HG03025 (cell line): ENCODE results near the gene TPRKB.
"Not testable (repeated sequence)": the region's sequence is repeated elsewhere in the genome, so short reads cannot be mapped to it uniquely, and the experiment has no call there.

Experiments used
- ATAC-seq: cut with Tn5 transposase; IDR thresholded peaks from one replicate; pipeline ENCODE4 v1.9.1; 2021; ENCODE audit warnings: mild to moderate bottlenecking, moderate library complexity; ENCODE audit not compliant: unreplicated experiment, low FRiP score

TPRKB gene

GRCh38 chr2:73740767-73741166 lies 3.6 kb upstream of the TPRKB start:
- no peak for ATAC-seq

GRCh38 chr2:73739101-73739500 lies 2.0 kb upstream of the TPRKB start:
- no peak for ATAC-seq

- no peak for ATAC-seq
Measured at GRCh38 chr2:73736378-73736777, 767 bp downstream of the TPRKB start.

GRCh38 chr2:73730810-73731209 lies 6.3 kb downstream of the TPRKB start:
- no peak for ATAC-seq

- no peak for ATAC-seq
Measured at GRCh38 chr2:73728711-73729110, 8.4 kb downstream of the TPRKB start.

- ATAC-seq = no peak
Measured at GRCh38 chr2:73728043-73728442, 9.1 kb downstream of the TPRKB start.

GRCh38 chr2:73726657-73727056 lies 10.5 kb downstream of the TPRKB start:
- ATAC-seq = not testable (repeated sequence)

- ATAC-seq = no peak
Measured at GRCh38 chr2:73718851-73719621, 18.1 kb downstream of the TPRKB start.

GRCh38 chr2:73718421-73718820 lies 18.7 kb downstream of the TPRKB start:
- ATAC-seq = no peak

- not testable (repeated sequence) for ATAC-seq
Measured at GRCh38 chr2:73717695-73718094, 19.4 kb downstream of the TPRKB start.

GRCh38 chr2:73717251-73717606 lies 19.9 kb downstream of the TPRKB start:
- ATAC-seq = no peak

GRCh38 chr2:73716543-73717250 lies 20.4 kb downstream of the TPRKB start:
- no peak for ATAC-seq

- ATAC-seq = no peak
Measured at GRCh38 chr2:73714091-73714490, 23.1 kb downstream of the TPRKB start.

GRCh38 chr2:73708527-73708926 lies 28.6 kb downstream of the TPRKB start:
- ATAC-seq = no peak

GRCh38 chr2:73707636-73708035 lies 29.5 kb downstream of the TPRKB start:
- no peak for ATAC-seq

- ATAC-seq = no peak
Measured at GRCh38 chr2:73707058-73707457, 30.1 kb downstream of the TPRKB start.

- ATAC-seq = no peak
Measured at GRCh38 chr2:73705091-73705490, 32.1 kb downstream of the TPRKB start.

- ATAC-seq = no peak
Measured at GRCh38 chr2:73704285-73704684, 32.9 kb downstream of the TPRKB start.

- ATAC-seq = no peak
Measured at GRCh38 chr2:73703675-73704074, 33.5 kb downstream of the TPRKB start.

- ATAC-seq = not testable (repeated sequence)
Measured at GRCh38 chr2:73702852-73703493, 34.2 kb downstream of the TPRKB start.

- ATAC-seq = no peak
Measured at GRCh38 chr2:73701968-73702665, 35.0 kb downstream of the TPRKB start.
